KOPT-K1 (cell line): ENCODE data around the gene MRPL28.
"Not testable (repeated sequence)": the region's sequence is repeated elsewhere in the genome, so short reads cannot be mapped to it uniquely, and the experiment has no call there.

ENCODE experiments used
- H3K27ac ChIP-seq: fragments of 200-600 bp; sonication (generic); 2 replicates; pipeline ENCODE4 v1.5.1; 2016; ENCODE audit warnings: antibody characterized with exemption, mild to moderate bottlenecking, low read depth, low read length; ENCODE audit not compliant: poor library complexity, severe bottlenecking
- H3K36me3 ChIP-seq: fragments of 200-600 bp; sonication (generic); 2 replicates; pipeline ENCODE4 v1.5.1; 2017; ENCODE audit warnings: antibody characterized with exemption, mild to moderate bottlenecking, low read length, moderate library complexity; ENCODE audit not compliant: insufficient read depth
- H3K9me3 ChIP-seq: fragments of 200-600 bp; sonication (generic); 2 replicates; pipeline ENCODE4 v1.5.1; 2017; ENCODE audit warnings: antibody characterized with exemption, low read length, mild to moderate bottlenecking; ENCODE audit not compliant: insufficient read depth, poor library complexity, severe bottlenecking

Gene MRPL28

GRCh38 chr16:371515-372301 is 1.4 kb upstream of the MRPL28 start:
- Histone ChIP-seq H3K36me3 (peaks cover 72% of the 10 kb centered on the region), H3K27ac (no peak overlapping the region)

GRCh38 chr16:370979-371514 is 709 bp upstream of the MRPL28 start:
- Histone ChIP-seq H3K36me3 (peaks cover 72% of the 10 kb centered on the region), H3K27ac (peak overlapping the region; percentile 52), H3K9me3 (no peaks in the 10 kb centered on the region)

More at GRCh38 chr16:371515-372301, 1.4 kb upstream of the MRPL28 start:
- H3K9me3 ChIP-seq, result no peaks in the 10 kb centered on the region

DNA sequence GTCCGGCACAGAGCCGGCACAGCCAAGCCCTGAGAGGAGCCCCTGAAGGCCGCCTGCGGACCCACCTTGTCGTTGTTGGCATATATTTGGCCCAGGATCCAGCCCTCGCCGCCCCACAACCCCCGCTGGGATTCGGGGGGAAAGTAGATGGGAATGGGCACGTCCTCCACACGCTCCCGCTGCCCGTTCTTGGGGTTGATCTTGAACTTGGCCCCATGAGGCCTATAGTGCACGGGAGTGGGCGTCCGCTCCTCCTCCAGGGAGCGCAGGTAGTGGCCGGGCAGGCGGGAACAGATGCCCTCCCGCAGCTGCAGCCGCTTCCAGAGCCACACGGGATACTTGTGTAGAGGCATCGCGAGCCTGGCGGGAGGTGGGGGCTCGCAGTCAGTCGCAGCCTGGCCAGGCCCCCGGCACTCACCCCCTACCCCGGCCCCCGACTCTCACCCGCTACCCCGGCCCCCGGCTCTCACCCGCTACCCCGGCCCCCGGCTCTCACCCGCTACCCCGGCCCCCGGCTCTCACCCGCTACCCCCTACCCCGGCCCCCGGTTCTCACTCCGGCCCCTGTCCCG is 387 bp downstream of the MRPL28 start:
- Histone ChIP-seq H3K36me3 (peaks cover 64% of the 10 kb centered on the region), H3K27ac (no peak overlapping the region), H3K9me3 (no peaks in the 10 kb centered on the region)

- no peak overlapping the region for H3K27ac ChIP-seq
- H3K9me3 ChIP-seq, result no peaks in the 10 kb centered on the region
- H3K36me3 ChIP-seq, result peaks cover 59% of the 10 kb centered on the region
Observed at GRCh38 chr16:369275-369865, 968 bp downstream of the MRPL28 start.

DNA sequence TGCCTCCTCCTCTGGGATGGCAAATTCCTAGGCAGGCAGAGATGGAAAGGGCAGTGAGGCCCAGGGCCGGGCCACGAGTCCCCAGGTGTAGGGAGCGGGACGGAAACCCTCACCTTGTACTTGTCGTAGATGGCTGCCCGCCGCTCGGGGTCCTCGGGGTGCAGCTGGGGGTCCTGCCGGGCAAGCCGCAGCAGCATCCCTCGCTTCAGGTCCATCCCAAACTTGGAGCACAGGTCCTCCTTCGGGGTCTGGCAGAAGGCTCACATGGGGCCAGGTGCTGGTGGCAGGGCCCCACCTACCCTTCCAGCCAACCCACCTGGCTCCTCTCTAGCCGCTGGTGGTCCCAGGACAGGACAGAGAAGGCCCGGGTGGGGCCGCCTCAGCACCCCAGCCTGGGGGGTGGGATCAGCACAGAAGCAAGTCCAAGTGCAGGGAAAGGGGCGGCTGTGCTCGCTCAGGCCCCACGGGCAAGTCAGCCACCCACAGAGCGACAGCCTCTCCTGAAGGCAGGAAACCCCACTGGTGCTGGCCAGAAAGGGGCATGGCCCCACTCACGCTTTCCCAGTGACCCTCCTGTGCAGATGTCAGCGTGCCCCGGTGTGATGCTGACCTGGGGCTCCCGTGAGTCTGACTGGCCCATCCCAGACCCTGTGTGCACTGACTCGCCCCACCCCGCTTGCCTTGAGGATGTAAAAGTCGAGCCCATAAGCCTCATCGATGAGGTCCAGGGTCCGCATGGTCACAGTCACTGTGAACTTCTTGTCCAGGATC is 1.8 kb downstream of the MRPL28 start:
- Histone ChIP-seq H3K9me3 (no peaks in the 10 kb centered on the region), H3K27ac (no peak overlapping the region), H3K36me3 (peaks cover 51% of the 10 kb centered on the region)

GRCh38 chr16:367333-367903 is 2.9 kb downstream of the MRPL28 start:
- no peaks in the 10 kb centered on the region for H3K9me3 ChIP-seq
- no peak overlapping the region for H3K27ac ChIP-seq
- H3K36me3 ChIP-seq, result peaks cover 40% of the 10 kb centered on the region

DNA sequence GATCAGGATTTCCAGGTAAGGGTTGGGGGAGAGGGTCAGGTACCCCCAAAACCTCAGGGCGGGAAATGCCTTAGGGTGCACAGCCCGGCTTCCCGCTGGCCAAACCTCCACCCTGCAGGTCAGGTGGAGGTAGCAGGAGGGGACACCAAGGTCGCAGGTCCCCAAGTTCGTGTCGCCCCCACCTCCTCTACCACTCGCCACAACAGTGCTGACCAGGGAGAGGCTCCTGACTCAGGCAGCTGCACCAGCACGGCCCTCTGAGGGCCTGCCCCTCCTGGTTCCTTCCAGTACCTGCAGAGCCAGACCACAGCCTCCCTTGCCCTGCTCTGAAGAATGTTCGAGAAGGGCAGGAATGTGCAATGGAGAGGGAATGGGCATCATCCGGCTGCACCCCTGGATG is 3.9 kb downstream of the MRPL28 start:
- H3K9me3 ChIP-seq, result no peaks in the 10 kb centered on the region
- no peak overlapping the region for H3K27ac ChIP-seq
- peaks cover 33% of the 10 kb centered on the region for H3K36me3 ChIP-seq

GRCh38 chr16:364595-365491 is 5.5 kb downstream of the MRPL28 start:
- Histone ChIP-seq H3K36me3 (peaks cover 33% of the 10 kb centered on the region), H3K27ac (no peak overlapping the region), H3K9me3 (no peaks in the 10 kb centered on the region)

DNA sequence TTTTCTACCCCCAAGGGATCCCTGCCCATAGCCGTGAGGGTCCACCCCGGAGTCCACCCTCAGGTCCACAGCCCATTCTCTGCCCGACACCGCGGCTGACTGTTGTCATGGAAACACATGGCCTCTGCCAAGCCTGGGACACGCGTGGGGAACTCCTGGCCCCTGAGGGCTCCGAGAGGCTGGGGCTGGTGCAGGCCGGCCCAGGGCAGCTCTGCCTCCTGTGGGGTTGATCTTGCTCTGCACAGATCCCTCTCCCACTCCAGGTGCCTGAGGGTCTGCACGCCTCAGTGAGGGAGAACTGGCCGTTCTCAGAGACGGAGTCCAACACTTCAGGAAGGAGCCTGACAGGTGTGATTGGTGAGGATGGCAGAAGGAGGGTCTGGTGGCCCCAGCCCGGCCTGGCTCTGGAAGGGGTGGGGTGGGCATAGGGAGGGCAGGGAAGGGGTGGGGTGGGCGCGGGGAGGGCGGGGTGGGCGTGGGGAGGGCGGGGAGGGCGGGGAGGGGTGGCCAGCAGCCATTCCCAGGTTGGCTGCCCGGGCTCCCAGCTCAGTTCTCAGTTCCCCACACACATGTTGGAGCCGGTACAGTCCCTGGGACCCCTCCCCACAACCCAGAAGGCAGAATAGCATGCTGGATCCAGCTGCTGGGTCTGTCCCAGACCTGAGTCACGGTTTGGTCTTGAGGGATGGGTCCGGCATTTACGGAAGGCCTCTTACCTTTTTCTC is 6.4 kb downstream of the MRPL28 start:
- Histone ChIP-seq H3K9me3 (no peaks in the 10 kb centered on the region), H3K27ac (no peak overlapping the region), H3K36me3 (peaks cover 28% of the 10 kb centered on the region)

GRCh38 chr16:363110-363765 is 7.1 kb downstream of the MRPL28 start:
- Histone ChIP-seq H3K9me3 (no peaks in the 10 kb centered on the region), H3K27ac (no peak overlapping the region)

GRCh38 chr16:362702-362999 is 7.7 kb downstream of the MRPL28 start:
- H3K9me3 ChIP-seq, H3K27ac ChIP-seq: not testable (repeated sequence)
- H3K36me3 ChIP-seq, result peaks cover 15% of the 10 kb centered on the region

More at GRCh38 chr16:363110-363765, 7.1 kb downstream of the MRPL28 start:
- H3K36me3 ChIP-seq, result peaks cover 21% of the 10 kb centered on the region

- Histone ChIP-seq H3K36me3 (peaks cover 9% of the 10 kb centered on the region), H3K27ac (no peak overlapping the region), H3K9me3 (no peaks in the 10 kb centered on the region)
Observed at GRCh38 chr16:361872-362701, 8.3 kb downstream of the MRPL28 start.
